ENCODE results near the gene ERBIN. TPM values are rescaled to one million over a fixed set of nuclear protein-coding genes. Genes with fewer than 3 reads are reported as not detected.

Gene ERBIN
- polyA plus RNA-seq, 1 donor from 2014 or later: 28.4 TPM

GRCh38 chr5:65880496-65881072 is 45.8 kb upstream of the ERBIN start:
- Histone ChIP-seq H4K20me1 (ENCODE audit: insufficient read depth) (no peaks in the 10 kb centered on the region), H3F3A (ENCODE audit: insufficient read depth, low read length, poor library complexity, severe bottlenecking) (no peaks in the 10 kb centered on the region), H3K9me2 (ENCODE audit: insufficient read depth, low read length) (no peaks in the 10 kb centered on the region), H3K27me3 (ENCODE audit: insufficient read depth, low read depth, low read length) (no peaks in the 10 kb centered on the region), H3K9ac (ENCODE audit: low read length) (no peak overlapping the region), H3K36me3 (ENCODE audit: insufficient read depth, low read length) (no peaks in the 10 kb centered on the region), H3K4me2 (ENCODE audit: low read length) (no peak overlapping the region), H3K9me3 (ENCODE audit: low read length) (no peaks in the 10 kb centered on the region), H3K79me2 (replicated peaks; ENCODE audit: insufficient read depth, low read length) (no peaks in the 10 kb centered on the region), H2AFZ (ENCODE audit: low read depth, low read length) (no peak overlapping the region), H3K4me3 (ENCODE audit: low read length) (no peak overlapping the region), H3K27ac (ENCODE audit: low read length) (no peak overlapping the region)
- TF ChIP-seq TAF1 (IDR thresholded peaks at IDR 0.05; ENCODE audit: low read depth) (no peak), CTCF (IDR thresholded peaks at IDR 0.05; ENCODE audit: poor library complexity, severe bottlenecking) (no peak), MXI1 (conservative IDR thresholded peaks at IDR 0.05; ENCODE audit: poor library complexity, severe bottlenecking) (no peak), RAD21 (conservative IDR thresholded peaks at IDR 0.05) (no peak), POLR2AphosphoS5 (IDR thresholded peaks at IDR 0.05) (no peak), EP300 (conservative IDR thresholded peaks at IDR 0.05; ENCODE audit: poor library complexity, severe bottlenecking) (no peak), SMC3 (conservative IDR thresholded peaks at IDR 0.05; ENCODE audit: poor library complexity) (no peak), EZH2 (IDR thresholded peaks at IDR 0.05; ENCODE audit: borderline replicate concordance, insufficient read depth, low read length, poor library complexity, severe bottlenecking) (no peak), REST (IDR thresholded peaks at IDR 0.05; ENCODE audit: borderline replicate concordance) (no peak)

GRCh38 chr5:65882278-65882677 is 44.1 kb upstream of the ERBIN start:
- no peaks in the 10 kb centered on the region for H3K27me3 ChIP-seq (ENCODE audit: insufficient read depth, low read depth, low read length)
- no peaks in the 10 kb centered on the region for H3K36me3 ChIP-seq (ENCODE audit: insufficient read depth, low read length)
- H4K20me1 ChIP-seq (ENCODE audit: insufficient read depth): no peaks in the 10 kb centered on the region
- H3K4me3 ChIP-seq (ENCODE audit: low read length): no peak overlapping the region
- H2AFZ ChIP-seq (ENCODE audit: low read depth, low read length): no peak overlapping the region
- TF ChIP-seq CTCF (IDR thresholded peaks at IDR 0.05; ENCODE audit: poor library complexity, severe bottlenecking) (no peak), REST (IDR thresholded peaks at IDR 0.05; ENCODE audit: borderline replicate concordance) (no peak), EZH2 (IDR thresholded peaks at IDR 0.05; ENCODE audit: borderline replicate concordance, insufficient read depth, low read length, poor library complexity, severe bottlenecking) (no peak), SMC3 (conservative IDR thresholded peaks at IDR 0.05; ENCODE audit: poor library complexity) (no peak), RAD21 (conservative IDR thresholded peaks at IDR 0.05) (no peak), POLR2AphosphoS5 (IDR thresholded peaks at IDR 0.05) (no peak), EP300 (conservative IDR thresholded peaks at IDR 0.05; ENCODE audit: poor library complexity, severe bottlenecking) (no peak), MXI1 (conservative IDR thresholded peaks at IDR 0.05; ENCODE audit: poor library complexity, severe bottlenecking) (no peak), TAF1 (IDR thresholded peaks at IDR 0.05; ENCODE audit: low read depth) (no peak)
- H3K9me3 ChIP-seq (ENCODE audit: low read length): no peaks in the 10 kb centered on the region
- H3K9me2 ChIP-seq (ENCODE audit: insufficient read depth, low read length): no peaks in the 10 kb centered on the region
- no peaks in the 10 kb centered on the region for H3K79me2 ChIP-seq (replicated peaks; ENCODE audit: insufficient read depth, low read length)
- no peak overlapping the region for H3K4me2 ChIP-seq (ENCODE audit: low read length)
- no peaks in the 10 kb centered on the region for H3F3A ChIP-seq (ENCODE audit: insufficient read depth, low read length, poor library complexity, severe bottlenecking)
- H3K27ac ChIP-seq (ENCODE audit: low read length): no peak overlapping the region
- H3K9ac ChIP-seq (ENCODE audit: low read length): no peak overlapping the region
